K562 (cell line): ENCODE results near the gene CALML6. TPM values are rescaled to one million over a fixed set of nuclear protein-coding genes. Genes with fewer than 3 reads are reported as not detected.
A peak's percentile ranks its signal among the peaks of the same experiment; 100 is the strongest.

Experiments used
- BRD9 ChIP-seq: fragments of 450-650 bp; IDR thresholded peaks from 2 replicates; pipeline ENCODE4 v1.6.1; 2018; ENCODE audit warnings: low read depth; ENCODE audit not compliant: partially characterized antibody
- CBFA2T3 ChIP-seq: fragments of 450-650 bp; IDR thresholded peaks from 2 replicates; pipeline ENCODE4 v1.6.1; 2017
- CEBPG ChIP-seq, 3 experiments: fragments of 200-800 bp in 1 of 3; sonication (Bioruptor generic) in 1 of 3; sonication (generic) in 1 of 3; formaldehyde crosslinking in 1 of 3; IDR thresholded peaks in 2 of 3; conservative IDR thresholded peaks in 1 of 3; 2 replicates each; pipeline versions ENCODE4 v1.6.1 to v1.8.0; 2016 to 2022; ENCODE audit warnings: missing compliant biosample characterization in 2 of 3, missing genetic modification characterization in 2 of 3, mild to moderate bottlenecking in 1 of 3, missing genetic modification reagents in 1 of 3
- DEAF1 ChIP-seq: fragments of 450-650 bp; formaldehyde crosslinking; IDR thresholded peaks from 2 replicates; pipeline ENCODE4 v1.4.0; 2020; ENCODE audit warnings: mild to moderate bottlenecking, moderate library complexity
- ESRRB ChIP-seq: fragments of 250-450 bp; sonication (Bioruptor Pico); IDR thresholded peaks from 2 replicates; pipeline ENCODE4 v1.5.0; 2020; ENCODE audit warnings: mild to moderate bottlenecking, moderate library complexity, borderline replicate concordance
- FOXJ2 ChIP-seq: fragments of 200-800 bp; sonication (Bioruptor generic); IDR thresholded peaks from 2 replicates; pipeline ENCODE4 v1.6.1; 2016; ENCODE audit warnings: missing genetic modification characterization, missing compliant biosample characterization
- FOXP1 ChIP-seq: sonication (generic); formaldehyde crosslinking; IDR thresholded peaks from 2 replicates; pipeline ENCODE4 v1.8.0; 2022; ENCODE audit warnings: mild to moderate bottlenecking, missing genetic modification reagents
- HMGXB4 ChIP-seq: sonication (generic); formaldehyde crosslinking; IDR thresholded peaks from 2 replicates; pipeline ENCODE4 v1.8.1; 2023; ENCODE audit warnings: mild to moderate bottlenecking, missing genetic modification reagents
- KDM1A ChIP-seq, 2 experiments: fragments of 450-650 bp; IDR thresholded peaks; 2 replicates each; pipeline ENCODE4 v1.6.1; 2016; ENCODE audit warnings: mild to moderate bottlenecking in 2 of 2
- MAX ChIP-seq: sonication (generic); formaldehyde crosslinking; IDR thresholded peaks from 2 replicates; pipeline ENCODE4 v1.9.0; 2022; ENCODE audit warnings: mild to moderate bottlenecking, missing genetic modification reagents
- NCOR1 ChIP-seq: fragments of 450-650 bp; IDR thresholded peaks from 2 replicates; pipeline ENCODE4 v1.6.1; 2016; ENCODE audit warnings: mild to moderate bottlenecking, moderate library complexity
- SP2 ChIP-seq: IDR thresholded peaks from 2 replicates; pipeline ENCODE4 v1.6.1; 2011; ENCODE audit warnings: mild to moderate bottlenecking, low read depth, low read length, moderate library complexity; ENCODE audit not compliant: poor library complexity, severe bottlenecking; ENCODE audit errors: extremely low read depth
- TAF15 ChIP-seq: fragments of 200-400 bp; formaldehyde crosslinking; IDR thresholded peaks from 2 replicates; pipeline ENCODE4 v1.6.1; 2017; ENCODE audit warnings: mild to moderate bottlenecking, low read depth, low read length, moderate library complexity
- TCF3 ChIP-seq: sonication (generic); formaldehyde crosslinking; IDR thresholded peaks from 2 replicates; pipeline ENCODE4 v1.4.0; 2020; ENCODE audit warnings: mild to moderate bottlenecking, missing genetic modification reagents
- TEAD4 ChIP-seq, 2 experiments: sonication (generic) in 1 of 2; formaldehyde crosslinking in 1 of 2; IDR thresholded peaks; 2 replicates each; pipeline versions ENCODE4 v1.6.1 to v1.8.0; 2012 to 2022; ENCODE audit warnings: borderline replicate concordance in 1 of 2, inconsistent platforms in 1 of 2, low read length in 1 of 2, mild to moderate bottlenecking in 1 of 2, missing genetic modification reagents in 1 of 2
- TGIF2 ChIP-seq: sonication (generic); formaldehyde crosslinking; IDR thresholded peaks from 2 replicates; pipeline ENCODE4 v1.8.1; 2022; ENCODE audit warnings: mild to moderate bottlenecking, missing genetic modification reagents, moderate library complexity
- UBTF ChIP-seq, 2 experiments: IDR thresholded peaks; 2 replicates each; pipeline ENCODE4 v1.6.1; 2012; ENCODE audit warnings: improper control_type of control experiment in 2 of 2, low read depth in 2 of 2, low read length in 2 of 2, borderline replicate concordance in 1 of 2
- ZNF146 ChIP-seq: IDR thresholded peaks from one replicate; pipeline ENCODE4 v1.6.1; 2018; ENCODE audit warnings: missing compliant biosample characterization; ENCODE audit not compliant: unreplicated experiment
- ZNF224 ChIP-seq: sonication (generic); formaldehyde crosslinking; IDR thresholded peaks from 2 replicates; pipeline ENCODE4 v1.8.0; 2022; ENCODE audit warnings: mild to moderate bottlenecking, missing genetic modification reagents
- ZNF584 ChIP-seq: fragments of 200-800 bp; sonication (Bioruptor generic); IDR thresholded peaks from 2 replicates; pipeline ENCODE4 v1.6.1; 2016; ENCODE audit warnings: low read depth, mild to moderate bottlenecking, missing genetic modification characterization, missing compliant biosample characterization
- ZNF707 ChIP-seq: fragments of 250-450 bp; sonication (Bioruptor Pico); conservative IDR thresholded peaks from 2 replicates; pipeline ENCODE4 v1.8.0; 2022; ENCODE audit warnings: inconsistent platforms, mild to moderate bottlenecking, moderate library complexity
- polyA plus RNA-seq, 8 experiments: library from polyadenylated mRNA; depleted of rRNA in 4 of 8; stranded (reverse) in 5 of 8; unstranded in 3 of 8; fragments of >200 nt; fragmentation: Nextera tagmentation in 2 of 8; fragmentation: Illumina TruSeq in 1 of 8; extraction: Ambion mirVana in 2 of 8; extraction: Trizol in 1 of 8; gene quantifications; 2 replicates each; pipeline versions ENCODE4 v1.2.1 to v1.2.3, GENCODE V29; 2011 to 2014; ENCODE audit warnings: inconsistent platforms in 1 of 8, missing spikeins in 1 of 8
- total RNA-seq, 7 experiments: library from RNA; depleted of rRNA in 6 of 7; stranded (reverse); fragments of >200 nt in 6 of 7; fragmentation: Illumina TruSeq in 2 of 7; extraction: Trizol in 2 of 7; gene quantifications; 2 replicates each; pipeline versions ENCODE4 v1.2.1 to v1.2.3, GENCODE V29; 2011 to 2021; ENCODE audit warnings: low replicate concordance in 1 of 7

Gene CALML6
- total and polyA plus RNA-seq, 9 of the 15 experiments (the other 6 are each of a cell fraction or from before 2014, with no cell fraction given): 0.14 TPM; not detected in 8

- TF ChIP-seq HMGXB4 (CRISPR knock-in tag) (no peak), TAF15 (no peak), BRD9 (no peak), MAX (CRISPR knock-in tag) (peak; percentile 46; the same call in 1 of the 2 replicates), ZNF224 (CRISPR knock-in tag) (peak; percentile 32; the same call in 1 of the 2 replicates), ZNF707 (no peak), CBFA2T3 (peak; percentile 27; the same call in 1 of the 2 replicates), TCF3 (no peak), TGIF2 (CRISPR knock-in tag) (no peak), CEBPG (CRISPR knock-in tag; IDR thresholded peaks at IDR 0.05) (no peak; the same call in 1 of the 2 replicates), CEBPG (tag; conservative IDR thresholded peaks at IDR 0.05 in 1 of 2, IDR thresholded peaks at IDR 0.05 in 1 of 2) (no peak), FOXJ2 (no peak), ESRRB (CRISPR knock-in tag) (no peak), ZNF146 (CRISPR knock-in tag) (peak; percentile 18), DEAF1 (CRISPR knock-in tag) (no peak), FOXP1 (CRISPR knock-in tag) (0 out of 2 replicates have a peak, but pooled peaks have one; percentile 17), SP2 (no peak), ZNF584 (no peak), UBTF (IDR thresholded peaks at IDR 0.05; ENCODE audit: borderline replicate concordance in 1 of 2, low read depth in 2 of 2, low read length in 2 of 2) (no peak), NCOR1 (0 out of 2 replicates have a peak, but pooled peaks have one; percentile 37), KDM1A (IDR thresholded peaks at IDR 0.05) (peak in 1 of 2 experiments; percentile 100; a peak in 2 of 4 replicates), TEAD4 (IDR thresholded peaks at IDR 0.05; ENCODE audit: low read length) (no peak), TEAD4 (CRISPR knock-in tag; IDR thresholded peaks at IDR 0.05; ENCODE audit: borderline replicate concordance) (peak; percentile 65; the same call in 1 of the 2 replicates)
Observed at GRCh38 chr1:1898246-1898933, 16.7 kb upstream of the CALML6 start (continued).
